KMS-11 (cell line): ENCODE results near the gene HERPUD2.
"Not testable (repeated sequence)": the region's sequence is repeated elsewhere in the genome, so short reads cannot be mapped to it uniquely, and the experiment has no call there.

Source experiments
- H2AFZ ChIP-seq: fragments of 200-600 bp; sonication (generic); 2 replicates; pipeline ENCODE4 v1.6.1; 2016; ENCODE audit warnings: antibody characterized with exemption, mixed run types, low read depth
- H3K27ac ChIP-seq: fragments of 200-600 bp; sonication (generic); 2 replicates; pipeline ENCODE4 v1.6.1; 2016; ENCODE audit warnings: mild to moderate bottlenecking, mixed run types
- H3K27me3 ChIP-seq: fragments of 200-600 bp; sonication (generic); 2 replicates; pipeline ENCODE4 v1.6.1; 2017; ENCODE audit warnings: mild to moderate bottlenecking, low read depth, mixed run types, moderate library complexity; ENCODE audit not compliant: insufficient read depth
- H3K36me3 ChIP-seq: fragments of 200-600 bp; sonication (generic); 2 replicates; pipeline ENCODE4 v1.6.1; 2017; ENCODE audit warnings: mild to moderate bottlenecking, mixed run types; ENCODE audit not compliant: insufficient read depth
- H3K4me1 ChIP-seq: fragments of 200-600 bp; sonication (generic); 2 replicates; pipeline ENCODE4 v1.6.1; 2016; ENCODE audit warnings: mild to moderate bottlenecking, low read depth, mixed run types; ENCODE audit not compliant: poor library complexity, severe bottlenecking
- H3K4me2 ChIP-seq: fragments of 200-600 bp; sonication (generic); 2 replicates; pipeline ENCODE4 v1.7.0; 2016; ENCODE audit warnings: mild to moderate bottlenecking, mixed run types
- H3K4me3 ChIP-seq: fragments of 200-600 bp; sonication (generic); IDR thresholded peaks from 2 replicates; pipeline ENCODE4 v1.6.1; 2017; ENCODE audit warnings: low read depth, low read length, mixed read lengths; ENCODE audit not compliant: insufficient read depth
- H3K79me2 ChIP-seq: fragments of 200-600 bp; sonication (generic); 2 replicates; pipeline ENCODE4 v1.6.1; 2016; ENCODE audit warnings: low read depth, mixed run types; ENCODE audit not compliant: insufficient read depth
- H3K9ac ChIP-seq: fragments of 200-600 bp; sonication (generic); 2 replicates; pipeline ENCODE4 v1.6.1; 2016; ENCODE audit warnings: mild to moderate bottlenecking, mixed run types
- H4K20me1 ChIP-seq: fragments of 200-600 bp; sonication (generic); 2 replicates; pipeline ENCODE4 v1.6.1; 2016; ENCODE audit warnings: mild to moderate bottlenecking, mixed run types; ENCODE audit not compliant: insufficient read depth
- CTCF ChIP-seq: fragments of 200-600 bp; sonication (generic); conservative IDR thresholded peaks from 2 replicates; pipeline ENCODE4 v1.6.1; 2017; ENCODE audit warnings: low read depth, mild to moderate bottlenecking, antibody characterized with exemption, low read length, moderate library complexity, mixed read lengths

Gene HERPUD2

GRCh38 chr7:35588647-35589046, 106.3 kb downstream of the HERPUD2 start:
- Histone ChIP-seq H3K79me2 (no peaks in the 10 kb centered on the region), H2AFZ (no peak overlapping the region), H3K4me2 (no peak overlapping the region), H3K36me3 (no peaks in the 10 kb centered on the region), H3K9ac (no peak overlapping the region), H3K4me3 (no peak overlapping the region), H4K20me1 (no peaks in the 10 kb centered on the region), H3K27me3 (no peaks in the 10 kb centered on the region), H3K4me1 (no peaks in the 10 kb centered on the region), H3K27ac (no peak overlapping the region)
- TF ChIP-seq CTCF, result no peak

- Histone ChIP-seq H3K27ac (no peak overlapping the region), H3K4me1 (no peaks in the 10 kb centered on the region), H3K27me3 (no peaks in the 10 kb centered on the region), H3K4me2 (no peak overlapping the region), H3K36me3 (no peaks in the 10 kb centered on the region), H2AFZ (no peak overlapping the region), H3K4me3 (no peak overlapping the region), H3K79me2 (no peaks in the 10 kb centered on the region), H4K20me1 (no peaks in the 10 kb centered on the region), H3K9ac (no peak overlapping the region)
- no peak for TF ChIP-seq CTCF
Observed at GRCh38 chr7:35584990-35585389, 109.9 kb downstream of the HERPUD2 start.

DNA sequence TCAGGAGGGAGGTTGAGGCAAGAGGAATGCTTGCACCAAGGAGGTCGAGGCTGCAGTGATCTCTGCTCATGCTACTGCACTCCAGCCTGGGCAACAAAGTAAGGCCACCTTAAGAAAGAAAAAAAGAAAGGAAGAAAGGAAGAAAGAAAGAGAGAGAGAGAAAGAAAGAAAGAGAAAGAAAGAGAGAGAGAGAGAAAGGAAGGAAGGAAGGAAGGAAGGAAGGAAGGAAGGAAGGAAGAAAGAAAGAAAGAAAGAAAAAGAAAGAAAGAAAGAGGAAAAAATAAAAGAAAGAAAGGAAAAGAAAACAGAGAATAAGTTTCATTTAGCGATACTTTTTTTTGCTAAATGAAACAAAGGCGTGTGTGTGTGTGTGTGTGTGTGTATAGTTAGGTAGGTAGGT, 110.4 kb downstream of the HERPUD2 start:
- not testable (repeated sequence) for H3K4me1 ChIP-seq, H3K27me3 ChIP-seq, H3K4me3 ChIP-seq, H3K9ac ChIP-seq, H4K20me1 ChIP-seq, H3K36me3 ChIP-seq, H3K27ac ChIP-seq, H3K79me2 ChIP-seq, H2AFZ ChIP-seq, H3K4me2 ChIP-seq
